Rectal smooth muscle tissue (tissue), 1 donor: ENCODE results near the gene SNX7.

Experiments used
- H3K27ac ChIP-seq: one replicate; pipeline ENCODE4 v1.7.0; 2013; ENCODE audit warnings: low read depth, low read length, inconsistent platforms
- H3K27me3 ChIP-seq: one replicate; pipeline ENCODE4 v1.7.0; 2013; ENCODE audit warnings: low read length; ENCODE audit not compliant: control insufficient read depth, insufficient read depth
- H3K36me3 ChIP-seq: one replicate; pipeline ENCODE4 v1.7.0; 2013; ENCODE audit warnings: low read length; ENCODE audit not compliant: control insufficient read depth, insufficient read depth
- H3K4me1 ChIP-seq: one replicate; pipeline ENCODE4 v1.7.0; 2013; ENCODE audit warnings: low read length; ENCODE audit not compliant: control insufficient read depth, insufficient read depth
- H3K4me3 ChIP-seq: one replicate; pipeline ENCODE4 v1.7.0; 2013; ENCODE audit warnings: low read length
- H3K9ac ChIP-seq: one replicate; pipeline ENCODE4 v1.7.0; 2013; ENCODE audit warnings: low read length

The SNX7 gene

DNA sequence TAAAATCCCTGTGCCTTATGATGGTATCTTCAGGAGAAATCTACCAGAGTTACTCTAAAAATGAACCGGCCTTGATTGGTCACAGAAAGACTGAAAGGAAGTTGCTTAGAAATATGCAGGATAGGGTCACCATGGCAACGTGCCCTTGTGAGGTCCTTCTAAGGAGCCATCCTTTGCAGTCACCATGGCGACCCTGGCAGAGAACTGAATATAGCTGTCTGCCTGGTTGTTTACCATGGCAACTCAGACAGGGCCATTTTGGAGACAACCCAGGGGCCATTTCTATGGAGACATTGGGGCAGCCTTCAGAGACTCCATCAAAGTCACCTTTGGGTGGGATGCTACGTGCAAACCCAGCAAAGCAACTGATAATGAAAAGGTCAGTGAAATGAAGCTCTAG lies 43.0 kb downstream of the SNX7 start:
- Histone ChIP-seq H3K36me3 (no peaks in the 10 kb centered on the region), H3K4me1 (no peaks in the 10 kb centered on the region), H3K27me3 (no peaks in the 10 kb centered on the region), H3K4me3 (no peak overlapping the region), H3K27ac (no peak overlapping the region), H3K9ac (no peak overlapping the region)

DNA sequence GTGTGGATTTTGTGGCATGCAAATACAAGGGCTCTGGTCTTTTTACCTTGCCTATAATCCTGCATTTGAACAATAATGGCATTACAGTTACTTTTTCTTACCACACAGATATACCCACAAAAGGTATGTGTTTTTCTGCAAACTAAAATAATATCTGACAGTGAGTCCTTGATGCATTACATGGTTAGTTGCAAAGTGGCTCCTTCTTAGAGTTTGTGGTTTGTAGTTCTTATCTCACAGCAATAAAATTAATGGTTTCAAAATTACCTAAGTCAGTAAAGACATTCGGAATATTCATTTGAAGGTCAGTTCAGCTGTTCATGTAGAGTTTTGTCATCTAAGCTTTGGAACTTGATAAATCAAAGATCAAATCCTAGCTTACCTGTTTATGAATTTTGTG lies 43.5 kb downstream of the SNX7 start:
- Histone ChIP-seq H3K36me3 (no peaks in the 10 kb centered on the region), H3K27ac (no peak overlapping the region), H3K4me3 (no peak overlapping the region), H3K27me3 (no peaks in the 10 kb centered on the region), H3K4me1 (no peaks in the 10 kb centered on the region), H3K9ac (no peak overlapping the region)

GRCh38 chr1:98705591-98705990 lies 44.1 kb downstream of the SNX7 start:
- no peak overlapping the region for H3K9ac ChIP-seq
- H3K4me3 ChIP-seq: no peak overlapping the region

GRCh38 chr1:98706173-98706843 lies 44.8 kb downstream of the SNX7 start:
- no peaks in the 10 kb centered on the region for H3K4me1 ChIP-seq
- no peaks in the 10 kb centered on the region for H3K36me3 ChIP-seq
- H3K27ac ChIP-seq: no peak overlapping the region
- no peak overlapping the region for H3K4me3 ChIP-seq
- H3K9ac ChIP-seq: no peak overlapping the region
- H3K27me3 ChIP-seq: no peaks in the 10 kb centered on the region

More at GRCh38 chr1:98705591-98705990, 44.1 kb downstream of the SNX7 start:
- Histone ChIP-seq H3K27ac (no peak overlapping the region), H3K27me3 (no peaks in the 10 kb centered on the region), H3K36me3 (no peaks in the 10 kb centered on the region), H3K4me1 (no peaks in the 10 kb centered on the region)

DNA sequence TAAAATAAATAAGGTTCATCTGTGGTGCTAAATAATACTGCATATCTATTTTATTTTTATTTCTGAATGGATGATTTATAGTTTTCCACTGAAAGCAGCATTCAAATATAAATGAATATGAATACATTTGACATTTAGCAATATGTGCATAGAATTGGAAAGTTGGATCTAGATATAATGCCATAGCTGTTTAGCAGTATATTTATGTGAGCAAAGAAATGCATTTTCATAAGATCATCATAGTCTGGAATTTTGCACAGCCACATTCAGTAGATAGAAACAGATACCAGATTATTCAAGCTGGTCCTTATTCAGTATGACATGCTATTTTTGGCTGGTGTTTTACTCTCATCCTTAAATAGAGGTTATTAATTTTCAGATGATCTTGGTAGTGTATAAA lies 46.0 kb downstream of the SNX7 start:
- Histone ChIP-seq H3K27me3 (no peaks in the 10 kb centered on the region), H3K4me1 (no peaks in the 10 kb centered on the region), H3K4me3 (no peak overlapping the region), H3K27ac (no peak overlapping the region), H3K9ac (no peak overlapping the region), H3K36me3 (no peaks in the 10 kb centered on the region)

DNA sequence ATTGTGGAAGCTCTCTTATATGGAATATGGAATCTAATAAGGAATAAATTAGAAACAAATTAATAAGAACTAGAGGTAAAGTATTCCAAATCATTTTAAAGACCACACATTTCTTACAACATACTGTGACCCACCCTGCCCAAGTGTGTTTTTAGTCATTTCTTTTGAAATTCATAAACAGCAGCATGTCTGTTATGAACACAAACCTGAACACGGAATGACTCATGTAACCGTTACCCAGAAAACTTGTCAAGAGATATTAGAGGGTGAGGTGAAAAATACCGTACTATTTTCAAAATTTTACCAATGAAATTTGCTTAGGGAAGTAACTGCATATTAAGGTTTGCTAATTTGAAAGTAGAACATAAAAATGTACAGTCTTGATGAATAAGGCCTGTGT lies 48.4 kb downstream of the SNX7 start:
- Histone ChIP-seq H3K4me3 (no peak overlapping the region), H3K4me1 (no peaks in the 10 kb centered on the region), H3K27ac (no peak overlapping the region), H3K27me3 (no peaks in the 10 kb centered on the region), H3K9ac (no peak overlapping the region), H3K36me3 (no peaks in the 10 kb centered on the region)

DNA sequence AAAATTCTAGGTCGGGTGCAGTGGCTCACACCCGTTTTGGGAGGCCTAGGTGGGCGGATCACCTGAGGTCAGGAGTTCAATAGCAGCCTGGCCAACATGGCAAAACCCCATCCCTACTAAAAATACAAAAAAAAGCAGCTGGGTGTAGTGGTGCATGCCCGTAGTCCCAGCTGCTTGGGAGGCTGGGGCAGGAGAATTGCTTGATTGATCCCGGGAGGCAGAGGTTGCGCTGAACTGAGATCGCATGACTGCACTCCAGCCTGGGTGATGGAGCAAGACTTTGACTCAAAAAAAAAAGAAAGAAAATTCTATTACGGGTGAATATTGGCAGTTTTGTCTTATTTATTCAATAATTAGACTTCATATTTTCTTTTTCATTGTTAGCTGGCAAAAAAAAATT lies 62.1 kb downstream of the SNX7 start:
- H3K4me1 ChIP-seq: no peaks in the 10 kb centered on the region
- H3K4me3 ChIP-seq: no peak overlapping the region
- H3K27ac ChIP-seq: no peak overlapping the region
- no peaks in the 10 kb centered on the region for H3K27me3 ChIP-seq
- H3K36me3 ChIP-seq: no peaks in the 10 kb centered on the region
- no peak overlapping the region for H3K9ac ChIP-seq

- H3K4me3 ChIP-seq: no peak overlapping the region
- H3K4me1 ChIP-seq: no peaks in the 10 kb centered on the region
- no peak overlapping the region for H3K27ac ChIP-seq
- no peaks in the 10 kb centered on the region for H3K27me3 ChIP-seq
- no peaks in the 10 kb centered on the region for H3K36me3 ChIP-seq
- no peak overlapping the region for H3K9ac ChIP-seq
Observed at GRCh38 chr1:98732985-98733781, 71.7 kb downstream of the SNX7 start.

- no peak overlapping the region for H3K4me3 ChIP-seq
Observed at GRCh38 chr1:98733782-98734112, 72.2 kb downstream of the SNX7 start.

GRCh38 chr1:98735756-98736155 lies 74.2 kb downstream of the SNX7 start:
- no peaks in the 10 kb centered on the region for H3K36me3 ChIP-seq

More at GRCh38 chr1:98733782-98734112, 72.2 kb downstream of the SNX7 start:
- Histone ChIP-seq H3K4me1 (no peaks in the 10 kb centered on the region), H3K27me3 (no peaks in the 10 kb centered on the region), H3K36me3 (no peaks in the 10 kb centered on the region), H3K27ac (no peak overlapping the region), H3K9ac (no peak overlapping the region)

DNA sequence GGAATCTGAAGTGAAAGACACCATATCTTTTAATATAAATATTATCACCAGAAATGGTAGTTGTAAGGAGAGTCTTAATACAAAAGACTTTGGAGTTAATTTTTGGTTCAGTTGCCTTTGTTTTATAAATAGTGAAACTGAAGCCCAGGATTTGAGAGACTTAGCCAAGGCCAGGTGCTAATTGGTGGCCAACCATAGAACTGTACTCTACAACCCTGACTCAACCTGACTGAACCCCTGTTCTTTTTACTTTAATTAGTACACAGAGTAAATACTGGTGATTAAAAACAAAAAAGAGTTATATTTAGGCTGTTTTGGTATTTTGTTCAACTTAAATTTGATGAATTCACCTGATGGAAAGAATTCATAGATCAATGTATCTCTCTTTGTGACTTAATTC lies 76.3 kb downstream of the SNX7 start:
- no peaks in the 10 kb centered on the region for H3K4me1 ChIP-seq
- H3K36me3 ChIP-seq: no peaks in the 10 kb centered on the region
- no peak overlapping the region for H3K27ac ChIP-seq
- H3K9ac ChIP-seq: no peak overlapping the region
- no peaks in the 10 kb centered on the region for H3K27me3 ChIP-seq
- no peak overlapping the region for H3K4me3 ChIP-seq

More at GRCh38 chr1:98735756-98736155, 74.2 kb downstream of the SNX7 start:
- Histone ChIP-seq H3K27me3 (no peaks in the 10 kb centered on the region), H3K9ac (no peak overlapping the region), H3K4me3 (no peak overlapping the region), H3K27ac (no peak overlapping the region), H3K4me1 (no peaks in the 10 kb centered on the region)

- no peaks in the 10 kb centered on the region for H3K27me3 ChIP-seq
- no peaks in the 10 kb centered on the region for H3K4me1 ChIP-seq
- no peak overlapping the region for H3K27ac ChIP-seq
- H3K4me3 ChIP-seq: no peak overlapping the region
- H3K9ac ChIP-seq: no peak overlapping the region
- no peaks in the 10 kb centered on the region for H3K36me3 ChIP-seq
Observed at GRCh38 chr1:98739762-98740161, 78.2 kb downstream of the SNX7 start.

- Histone ChIP-seq H3K9ac (no peak overlapping the region), H3K27ac (no peak overlapping the region), H3K4me3 (no peak overlapping the region), H3K27me3 (no peaks in the 10 kb centered on the region), H3K36me3 (no peaks in the 10 kb centered on the region), H3K4me1 (no peaks in the 10 kb centered on the region)
Observed at GRCh38 chr1:98741164-98741563, 79.6 kb downstream of the SNX7 start.
